H9 (cell line): Measurements from ENCODE around the gene STK11IP. TPM values are rescaled to one million over a fixed set of nuclear protein-coding genes. Genes with fewer than 3 reads are reported as not detected.

Experiments used
- DNase-seq: peaks from one replicate; pipeline ENCODE4 v3.0.0-alpha.2; 2017
- H2AFZ ChIP-seq: one replicate; pipeline ENCODE4 v1.6.1; 2013; ENCODE audit warnings: mild to moderate bottlenecking, low read length, control low read depth, moderate library complexity
- H2AK5ac ChIP-seq: 2 replicates; pipeline ENCODE4 v1.6.1; 2013; ENCODE audit warnings: low read length, control low read depth, mixed read lengths; ENCODE audit not compliant: insufficient read length
- H2BK120ac ChIP-seq: one replicate; pipeline ENCODE4 v1.6.1; 2013; ENCODE audit warnings: low read depth, mild to moderate bottlenecking, low read length, control low read depth, inconsistent platforms; ENCODE audit not compliant: poor library complexity, severe bottlenecking
- H2BK12ac ChIP-seq: 2 replicates; pipeline ENCODE4 v1.6.1; 2013; ENCODE audit warnings: low read length, control low read depth, mixed read lengths, low read depth; ENCODE audit not compliant: insufficient read length
- H2BK15ac ChIP-seq: 2 replicates; pipeline ENCODE4 v1.6.1; 2013; ENCODE audit warnings: low read depth, low read length, control low read depth
- H2BK20ac ChIP-seq: one replicate; pipeline ENCODE4 v1.6.1; 2013; ENCODE audit warnings: low read depth, mild to moderate bottlenecking, low read length, control low read depth, inconsistent platforms; ENCODE audit not compliant: poor library complexity, severe bottlenecking
- H2BK5ac ChIP-seq: 2 replicates; pipeline ENCODE4 v1.6.1; 2013; ENCODE audit warnings: low read length, control low read depth, mixed read lengths; ENCODE audit not compliant: insufficient read length
- H3K14ac ChIP-seq: 2 replicates; pipeline ENCODE4 v1.6.1; 2013; ENCODE audit warnings: low read length, control low read depth; ENCODE audit not compliant: insufficient read depth
- H3K18ac ChIP-seq: 2 replicates; pipeline ENCODE4 v1.6.1; 2013; ENCODE audit warnings: low read depth, mild to moderate bottlenecking, mixed read lengths, low read length, control low read depth; ENCODE audit not compliant: insufficient read length
- H3K23ac ChIP-seq: 2 replicates; pipeline ENCODE4 v1.6.1; 2013; ENCODE audit warnings: low read length, control low read depth, mixed read lengths, low read depth; ENCODE audit not compliant: insufficient read length
- H3K23me2 ChIP-seq: 2 replicates; pipeline ENCODE4 v1.6.1; 2013; ENCODE audit warnings: low read depth, mild to moderate bottlenecking, mixed read lengths, low read length, control low read depth; ENCODE audit not compliant: insufficient read length, poor library complexity, severe bottlenecking
- H3K27ac ChIP-seq: 2 replicates; pipeline ENCODE4 v1.5.1; 2013; ENCODE audit warnings: low read length, control low read depth, mixed read lengths, low read depth; ENCODE audit not compliant: insufficient read length
- H3K27me3 ChIP-seq: 2 replicates; pipeline ENCODE4 v1.6.1; 2013; ENCODE audit warnings: low read length, control low read depth, inconsistent platforms; ENCODE audit not compliant: insufficient read depth
- H3K4ac ChIP-seq: 2 replicates; pipeline ENCODE4 v1.6.1; 2013; ENCODE audit warnings: low read depth, mild to moderate bottlenecking, control low read depth, inconsistent platforms, low read length, moderate library complexity
- H3K4me1 ChIP-seq: 2 replicates; pipeline ENCODE4 v1.6.1; 2013; ENCODE audit warnings: low read length, control low read depth, inconsistent platforms; ENCODE audit not compliant: insufficient read depth
- H3K4me2 ChIP-seq: 2 replicates; pipeline ENCODE4 v1.6.1; 2013; ENCODE audit warnings: low read length, control low read depth, mixed read lengths; ENCODE audit not compliant: insufficient read length, insufficient read depth
- H3K56ac ChIP-seq: 2 replicates; pipeline ENCODE4 v1.6.1; 2013; ENCODE audit warnings: low read depth, mild to moderate bottlenecking, mixed read lengths, low read length, control low read depth; ENCODE audit not compliant: insufficient read length
- H3K79me1 ChIP-seq: 2 replicates; pipeline ENCODE4 v1.6.1; 2013; ENCODE audit warnings: low read depth, mild to moderate bottlenecking, moderate library complexity, low read length, control low read depth, inconsistent platforms; ENCODE audit not compliant: insufficient read depth, poor library complexity, severe bottlenecking
- H3K79me2 ChIP-seq: 2 replicates; pipeline ENCODE4 v1.6.1; 2013; ENCODE audit warnings: low read length, control low read depth, inconsistent platforms; ENCODE audit not compliant: insufficient read depth
- H3K9ac ChIP-seq: 2 replicates; pipeline ENCODE4 v1.6.1; 2013; ENCODE audit warnings: low read length, control low read depth, mixed read lengths; ENCODE audit not compliant: insufficient read length; ENCODE audit errors: extremely low read depth
- H3K9me3 ChIP-seq: one replicate; pipeline ENCODE4 v1.6.1; 2013; ENCODE audit warnings: low read depth, low read length, inconsistent platforms; ENCODE audit not compliant: control insufficient read depth
- H3T11ph ChIP-seq: one replicate; pipeline ENCODE4 v1.6.1; 2013; ENCODE audit warnings: mild to moderate bottlenecking, low read length, control low read depth, inconsistent platforms
- H4K20me1 ChIP-seq: one replicate; pipeline ENCODE4 v1.6.1; 2013; ENCODE audit not compliant: control insufficient read depth, insufficient read length, insufficient read depth
- H4K5ac ChIP-seq: 2 replicates; pipeline ENCODE4 v1.6.1; 2013; ENCODE audit warnings: low read depth, mild to moderate bottlenecking, mixed read lengths, low read length, control low read depth; ENCODE audit not compliant: insufficient read length
- H4K8ac ChIP-seq: replicated peaks from 2 replicates; pipeline ENCODE4 v1.6.1; 2013; ENCODE audit warnings: low read length, control low read depth, mixed read lengths, low read depth; ENCODE audit not compliant: insufficient read length
- H4K91ac ChIP-seq: 2 replicates; pipeline ENCODE4 v1.6.1; 2013; ENCODE audit warnings: low read depth, mild to moderate bottlenecking, moderate library complexity, mixed read lengths, low read length, control low read depth; ENCODE audit not compliant: insufficient read length
- H3K27ac Mint-ChIP-seq, 3 experiments: 2 replicates in 2 of 3; 3 replicates in 1 of 3; pipeline ENCODE4 v1.8.0; 2020 to 2021; ENCODE audit warnings: mixed read lengths in 3 of 3, mild to moderate bottlenecking in 1 of 3, moderate library complexity in 1 of 3
- H3K27me3 Mint-ChIP-seq: 2 replicates; pipeline ENCODE4 v1.8.0; 2021; ENCODE audit warnings: low read depth, mild to moderate bottlenecking, moderate library complexity, mixed read lengths
- H3K36me3 Mint-ChIP-seq, 3 experiments: 2 replicates in 2 of 3; 3 replicates in 1 of 3; pipeline ENCODE4 v1.8.0; 2020 to 2021; ENCODE audit warnings: low read depth in 3 of 3, mixed read lengths in 3 of 3; ENCODE audit not compliant: insufficient read depth in 1 of 3
- H3K4me1 Mint-ChIP-seq, 2 experiments: 2 replicates each; pipeline ENCODE4 v1.8.0; 2020; ENCODE audit warnings: mixed read lengths in 2 of 2
- H3K4me3 Mint-ChIP-seq, 2 experiments: 2 replicates in 1 of 2; 3 replicates in 1 of 2; pipeline ENCODE4 v1.8.0; 2020 to 2021; ENCODE audit warnings: mild to moderate bottlenecking in 2 of 2, mixed read lengths in 2 of 2, moderate library complexity in 1 of 2
- H3K9me3 Mint-ChIP-seq, 2 experiments: 2 replicates in 1 of 2; 3 replicates in 1 of 2; pipeline ENCODE4 v1.8.0; 2020; ENCODE audit warnings: mild to moderate bottlenecking in 2 of 2, mixed read lengths in 2 of 2, moderate library complexity in 1 of 2
- WGBS: extraction: QIAGEN DNeasy Blood & Tissue Kit; methylation state at CpG from one replicate; pipeline ENCODE4 v1.1.7; 2013; ENCODE audit warnings: missing lambda C conversion rate, low lambda C conversion rate, mixed read lengths; ENCODE audit not compliant: insufficient read length; ENCODE audit errors: extremely low coverage; 5-methylcytosine and 5-hydroxymethylcytosine counted together
- total RNA-seq: library from RNA; stranded (reverse); gene quantifications from 2 replicates; pipeline ENCODE4 v1.2.1, GENCODE V29; 2021
- TF ChIP-seq, protein P1 (sequence below): fragments of 200-600 bp; sonication (generic); conservative IDR thresholded peaks from 3 replicates; pipeline ENCODE4 v1.8.0; 2021; ENCODE audit warnings: antibody characterized with exemption, mild to moderate bottlenecking

STK11IP gene
- total RNA-seq, 1 experiment from 2014 or later = 31.1 TPM

GRCh38 chr2:219569635-219570034 lies 28.0 kb upstream of the STK11IP start:
- H3K4me1 Mint-ChIP-seq = peaks cover 47 to 55% of the 10 kb centered on the region in 2 experiments
- H3K4me3 Mint-ChIP-seq = peak overlapping the region; percentile 69 to 83
- no peak overlapping the region for H2BK15ac ChIP-seq
- peaks cover 34 to 45% (median 44%) of the 10 kb centered on the region in 3 experiments for H3K36me3 Mint-ChIP-seq
- WGBS = no CpG with 5 or more reads among the region's 6 CpGs
- no peaks in the 10 kb centered on the region; the same call in 1 of the 2 replicates for H3K27me3 ChIP-seq
- H3K18ac ChIP-seq = no peak overlapping the region
- peaks cover 13% of the 10 kb centered on the region for H3K27me3 Mint-ChIP-seq
- no peak overlapping the region for H2AFZ ChIP-seq
- no peak overlapping the region for H2AK5ac ChIP-seq
- no peak overlapping the region for H3K23ac ChIP-seq
- H2BK5ac ChIP-seq = no peak overlapping the region
- DNase-seq = no peak
- TF ChIP-seq, protein P1, sequence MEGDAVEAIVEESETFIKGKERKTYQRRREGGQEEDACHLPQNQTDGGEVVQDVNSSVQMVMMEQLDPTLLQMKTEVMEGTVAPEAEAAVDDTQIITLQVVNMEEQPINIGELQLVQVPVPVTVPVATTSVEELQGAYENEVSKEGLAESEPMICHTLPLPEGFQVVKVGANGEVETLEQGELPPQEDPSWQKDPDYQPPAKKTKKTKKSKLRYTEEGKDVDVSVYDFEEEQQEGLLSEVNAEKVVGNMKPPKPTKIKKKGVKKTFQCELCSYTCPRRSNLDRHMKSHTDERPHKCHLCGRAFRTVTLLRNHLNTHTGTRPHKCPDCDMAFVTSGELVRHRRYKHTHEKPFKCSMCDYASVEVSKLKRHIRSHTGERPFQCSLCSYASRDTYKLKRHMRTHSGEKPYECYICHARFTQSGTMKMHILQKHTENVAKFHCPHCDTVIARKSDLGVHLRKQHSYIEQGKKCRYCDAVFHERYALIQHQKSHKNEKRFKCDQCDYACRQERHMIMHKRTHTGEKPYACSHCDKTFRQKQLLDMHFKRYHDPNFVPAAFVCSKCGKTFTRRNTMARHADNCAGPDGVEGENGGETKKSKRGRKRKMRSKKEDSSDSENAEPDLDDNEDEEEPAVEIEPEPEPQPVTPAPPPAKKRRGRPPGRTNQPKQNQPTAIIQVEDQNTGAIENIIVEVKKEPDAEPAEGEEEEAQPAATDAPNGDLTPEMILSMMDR = no peak
- H4K8ac ChIP-seq = no peak overlapping the region
- no peaks in the 10 kb centered on the region for H3K79me2 ChIP-seq
- H3K9ac ChIP-seq = no peak overlapping the region
- H3K9me3 Mint-ChIP-seq = no peaks in the 10 kb centered on the region; a peak in 1 of 5 replicates
- H2BK120ac ChIP-seq = no peak overlapping the region
- no peak overlapping the region for H3K56ac ChIP-seq
- peaks cover 6% of the 10 kb centered on the region; the same call in 1 of the 2 replicates for H3K4me1 ChIP-seq
- H2BK20ac ChIP-seq = no peak overlapping the region
- H3K4me2 ChIP-seq = peak overlapping the region; percentile 33
- H3T11ph ChIP-seq = no peak overlapping the region
- H3K14ac ChIP-seq = no peak overlapping the region
- no peak overlapping the region for H4K5ac ChIP-seq
- no peak overlapping the region for H3K4ac ChIP-seq
- H3K27ac ChIP-seq = no peak overlapping the region
- H4K91ac ChIP-seq = no peak overlapping the region
- H3K79me1 ChIP-seq = no peaks in the 10 kb centered on the region
- H4K20me1 ChIP-seq = no peaks in the 10 kb centered on the region
- H3K23me2 ChIP-seq = peaks cover 7% of the 10 kb centered on the region
- H3K27ac Mint-ChIP-seq = no peak overlapping the region
- H3K9me3 ChIP-seq = no peaks in the 10 kb centered on the region
- H2BK12ac ChIP-seq = no peak overlapping the region
